Activated CD4-positive, alpha-beta T cell treated with anti-CD3 and anti-CD28 coated beads, Interleukin-2, amount 50 U/mL, for 24 hours (primary cell): ENCODE data around the gene CSTB.
A peak's percentile ranks its signal among the peaks of the same experiment; 100 is the strongest.

ENCODE experiments used
- DNase-seq, 2 donors: peaks; one replicate each; pipeline ENCODE4 v3.0.0-alpha.2; 2020; ENCODE audit warnings: low read depth in 1 of 2, low spot score in 1 of 2

The CSTB gene

DNA sequence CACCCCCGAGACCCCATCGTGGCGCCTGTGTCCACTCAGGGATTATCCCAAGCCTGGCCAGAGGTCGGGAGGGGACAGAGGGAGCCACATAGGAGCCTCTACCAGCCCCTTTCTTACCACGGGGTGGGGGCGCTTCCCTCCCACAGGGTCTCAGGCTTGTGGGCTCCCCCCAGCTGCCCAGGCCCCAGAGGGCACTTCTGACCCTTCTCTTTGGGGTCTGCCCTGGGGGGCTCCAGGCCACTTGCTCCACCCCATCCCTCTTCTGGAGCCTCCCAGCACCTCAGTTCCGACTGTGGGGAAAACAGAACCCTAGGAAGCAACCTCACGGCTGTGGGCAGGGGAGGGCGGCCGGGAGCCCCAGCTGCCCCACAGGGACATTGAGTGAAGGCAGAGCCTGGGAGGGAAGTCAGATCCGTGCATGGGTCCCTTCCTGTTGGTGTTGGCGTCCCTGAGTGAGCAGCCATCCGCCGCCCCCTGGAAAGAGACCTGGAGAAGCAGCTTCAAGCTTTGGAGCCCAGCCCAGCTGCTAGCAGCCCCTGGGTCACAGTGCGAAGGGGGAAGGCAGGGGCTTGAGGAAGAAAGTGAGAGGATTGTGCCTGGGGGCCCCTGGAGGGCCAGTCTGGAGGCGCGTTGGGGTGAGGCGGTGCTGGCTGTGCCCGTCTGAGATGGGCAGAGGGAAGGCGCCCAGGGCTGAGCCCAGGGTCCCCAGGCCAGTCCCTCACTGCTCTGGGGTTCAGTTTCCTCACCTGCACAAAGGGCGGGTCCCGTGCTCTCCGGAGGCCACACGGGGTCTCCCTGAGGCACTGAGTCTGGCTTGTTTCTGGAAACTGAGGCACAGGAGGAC, 35.4 kb upstream of the CSTB start:
- no peak for DNase-seq

DNA sequence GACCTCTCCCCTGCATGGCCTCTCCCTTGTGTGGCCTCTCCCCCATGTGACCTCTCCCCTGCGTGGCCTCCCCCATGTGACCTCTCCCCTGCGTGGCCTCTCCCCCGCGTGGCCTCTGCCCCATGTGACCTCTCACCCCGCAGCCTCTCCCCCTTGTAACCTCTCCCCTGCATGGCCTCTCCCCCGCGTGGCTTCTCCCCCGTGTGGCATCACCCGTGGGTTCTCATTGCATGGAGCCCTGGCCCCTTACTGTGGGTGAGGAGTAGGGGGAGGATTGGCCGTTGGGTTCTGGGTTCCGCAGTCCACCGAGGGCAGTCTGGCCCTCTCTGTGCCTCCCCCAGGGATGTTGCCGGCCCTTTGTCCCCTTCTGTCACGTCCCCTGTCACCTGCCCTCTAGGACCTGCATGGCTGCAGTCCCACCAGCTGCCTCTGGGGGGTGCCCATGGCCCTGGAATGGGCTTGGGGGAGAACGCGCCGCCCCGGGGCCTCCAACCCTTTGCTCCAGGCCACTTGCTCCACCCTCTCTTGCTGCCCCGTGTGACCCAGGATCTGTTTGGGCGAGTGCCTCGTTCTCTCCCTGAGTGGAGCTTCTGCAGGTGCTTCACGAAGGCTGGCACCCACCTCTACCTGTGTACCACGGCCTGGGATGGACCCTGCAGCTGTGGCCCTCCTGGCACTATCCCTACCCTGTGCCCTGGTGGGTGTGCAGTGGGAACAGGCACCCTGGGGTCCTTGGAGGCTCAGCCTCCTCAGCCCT, 34.6 kb upstream of the CSTB start:
- peak; percentile 87 to 88 for DNase-seq

DNA sequence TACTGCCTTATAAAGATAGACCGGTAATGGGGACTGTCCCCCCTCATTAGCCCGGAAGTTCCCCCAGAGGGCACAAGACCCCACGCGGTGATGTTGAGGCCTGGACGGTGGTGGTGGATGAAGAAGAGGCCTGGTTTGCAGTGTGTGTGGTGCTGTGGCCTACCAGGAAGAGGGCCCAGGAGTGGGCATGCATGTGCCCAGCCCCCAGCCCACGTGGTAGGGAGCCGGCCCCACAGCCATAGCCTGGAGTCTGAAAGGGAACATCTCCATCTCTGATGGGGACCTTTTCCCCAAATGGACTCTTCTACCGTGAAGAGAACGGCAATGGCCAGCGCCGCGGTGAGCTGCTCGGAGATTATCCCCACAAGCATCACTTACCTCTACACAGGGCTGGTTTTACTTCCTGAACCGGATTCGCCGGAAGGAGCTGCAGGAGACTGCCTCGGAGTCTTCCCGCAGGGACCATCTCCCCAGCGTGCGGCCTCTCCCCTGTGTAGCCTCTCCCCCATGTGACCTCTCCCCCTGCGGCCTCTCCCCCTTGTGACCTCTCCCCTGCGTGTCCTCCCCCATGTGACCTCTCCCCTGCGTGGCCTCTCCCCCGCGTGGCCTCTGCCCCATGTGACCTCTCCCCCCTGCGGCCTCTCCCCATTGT, 33.9 kb upstream of the CSTB start:
- no peak for DNase-seq

DNA sequence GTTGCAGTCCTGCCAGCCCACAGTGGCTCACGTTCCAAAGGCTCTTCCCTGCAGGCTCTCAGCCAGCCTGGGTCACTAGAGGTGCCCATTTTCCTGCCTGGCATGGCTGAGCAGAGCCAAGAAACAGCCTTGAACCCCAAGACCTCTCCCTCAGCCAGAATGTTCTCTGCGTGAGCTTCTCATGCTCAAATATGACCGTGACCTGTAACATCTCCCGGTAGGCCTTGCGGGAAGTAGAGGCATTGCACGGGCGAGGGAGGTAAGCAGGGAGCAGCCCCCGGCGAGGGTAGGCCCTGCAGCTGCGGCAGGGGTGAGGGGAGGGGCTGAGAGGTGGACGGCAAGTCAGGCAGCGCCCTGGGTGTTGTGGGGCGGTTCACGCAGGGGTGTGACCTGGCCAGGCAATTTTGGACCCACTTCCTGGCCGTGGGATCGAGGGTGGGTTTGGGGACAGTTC, 33.3 kb upstream of the CSTB start:
- DNase-seq, result no peak

DNA sequence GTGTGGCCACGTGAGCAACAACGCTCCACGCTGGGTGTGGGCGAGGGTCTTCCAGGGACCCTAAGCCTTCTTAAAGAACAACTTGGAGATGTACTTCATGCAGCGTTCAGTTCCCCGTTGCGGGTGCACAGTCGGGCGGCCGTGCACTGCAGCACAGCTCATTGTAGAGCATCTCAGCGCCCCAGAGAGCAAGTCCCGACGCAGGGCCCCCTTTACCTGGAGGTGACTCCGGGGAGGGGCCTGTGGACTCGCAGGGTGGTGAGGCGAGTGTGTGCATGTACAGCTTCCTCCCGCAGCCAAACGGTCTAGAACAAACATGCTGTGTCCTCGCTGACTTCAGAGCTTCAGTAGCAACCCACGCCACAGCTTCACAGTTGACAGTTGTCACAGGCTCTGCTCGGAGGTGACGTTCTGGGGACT, 32.7 kb upstream of the CSTB start:
- no peak for DNase-seq

DNA sequence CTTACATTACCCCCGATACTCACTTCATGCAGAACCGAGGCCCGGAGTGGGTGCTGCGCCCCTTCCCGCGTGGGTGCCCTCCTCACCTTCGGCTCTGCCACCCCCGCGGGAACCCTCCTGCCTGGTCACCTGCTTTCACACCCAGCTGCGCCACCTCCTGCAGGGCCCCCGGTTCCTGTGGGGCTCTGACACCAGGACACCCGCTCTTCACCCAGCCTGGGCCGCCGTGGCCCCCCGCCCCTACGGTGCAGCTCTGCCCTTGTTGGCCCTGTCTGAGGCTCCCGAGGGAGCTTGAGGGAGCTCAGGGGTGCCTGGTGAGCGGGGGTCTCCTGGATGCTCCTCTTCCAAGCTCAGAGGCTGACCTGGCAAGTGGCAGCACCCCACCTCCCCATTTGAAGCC, 32.3 kb upstream of the CSTB start:
- DNase-seq, result no peak

DNA sequence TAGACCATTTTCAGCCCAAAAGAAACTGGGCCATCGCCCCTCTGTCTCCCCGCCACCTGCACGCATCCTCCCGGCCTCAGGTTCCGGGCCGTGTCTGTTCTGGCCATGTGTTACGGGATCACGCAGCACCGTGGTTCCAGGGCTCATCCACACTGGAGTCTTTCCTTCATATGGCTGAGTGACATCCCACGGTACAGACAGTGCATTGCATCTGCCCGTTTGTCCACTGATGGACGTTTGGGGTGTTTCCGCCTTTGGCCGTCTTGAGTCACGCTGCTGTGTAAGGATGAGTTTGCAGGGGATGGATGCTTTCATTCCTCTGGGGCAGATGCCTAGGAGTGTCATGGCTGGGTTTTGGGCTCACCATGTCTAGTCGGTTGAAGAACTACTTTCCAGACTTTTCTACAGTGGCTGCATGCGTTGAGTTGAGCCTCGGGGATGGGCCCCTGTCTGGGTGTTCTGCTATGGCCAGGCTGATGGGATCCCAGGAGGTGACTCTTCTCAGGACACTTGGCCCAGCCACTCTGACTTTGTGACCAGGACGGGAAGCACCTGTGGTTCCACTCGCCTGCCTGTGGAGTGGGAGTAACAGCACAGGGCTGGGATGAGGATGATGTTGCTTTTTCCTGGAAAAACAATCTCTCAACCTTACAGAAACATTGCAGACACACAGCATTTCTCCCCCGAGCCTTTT, 30.1 kb upstream of the CSTB start:
- no peak for DNase-seq

DNA sequence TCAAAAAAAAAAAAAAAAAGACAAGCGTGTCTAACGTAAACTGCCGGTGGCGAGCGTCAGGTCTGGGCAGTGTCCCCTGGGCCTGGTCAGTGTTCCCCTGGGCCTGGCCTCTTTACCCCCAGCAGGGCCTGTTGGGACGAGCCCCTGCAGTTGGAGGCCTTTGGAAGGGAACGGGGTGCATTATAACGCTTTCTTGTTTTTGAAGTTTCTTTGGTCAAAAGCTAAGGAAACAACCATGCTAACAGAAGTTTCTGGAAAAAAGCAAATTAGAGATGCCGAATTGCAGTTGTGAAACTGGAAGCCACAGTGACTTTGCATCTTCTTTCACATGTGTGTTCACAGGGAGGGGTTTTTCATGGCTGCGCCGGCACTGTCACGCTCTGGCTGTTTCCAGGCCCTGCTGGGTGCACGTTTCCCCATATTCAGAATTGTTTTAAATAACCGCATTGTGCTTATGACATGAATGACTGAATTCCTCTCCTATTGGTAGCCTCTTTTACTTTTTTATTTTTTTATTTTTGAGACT, 29.2 kb upstream of the CSTB start:
- DNase-seq, result no peak

DNA sequence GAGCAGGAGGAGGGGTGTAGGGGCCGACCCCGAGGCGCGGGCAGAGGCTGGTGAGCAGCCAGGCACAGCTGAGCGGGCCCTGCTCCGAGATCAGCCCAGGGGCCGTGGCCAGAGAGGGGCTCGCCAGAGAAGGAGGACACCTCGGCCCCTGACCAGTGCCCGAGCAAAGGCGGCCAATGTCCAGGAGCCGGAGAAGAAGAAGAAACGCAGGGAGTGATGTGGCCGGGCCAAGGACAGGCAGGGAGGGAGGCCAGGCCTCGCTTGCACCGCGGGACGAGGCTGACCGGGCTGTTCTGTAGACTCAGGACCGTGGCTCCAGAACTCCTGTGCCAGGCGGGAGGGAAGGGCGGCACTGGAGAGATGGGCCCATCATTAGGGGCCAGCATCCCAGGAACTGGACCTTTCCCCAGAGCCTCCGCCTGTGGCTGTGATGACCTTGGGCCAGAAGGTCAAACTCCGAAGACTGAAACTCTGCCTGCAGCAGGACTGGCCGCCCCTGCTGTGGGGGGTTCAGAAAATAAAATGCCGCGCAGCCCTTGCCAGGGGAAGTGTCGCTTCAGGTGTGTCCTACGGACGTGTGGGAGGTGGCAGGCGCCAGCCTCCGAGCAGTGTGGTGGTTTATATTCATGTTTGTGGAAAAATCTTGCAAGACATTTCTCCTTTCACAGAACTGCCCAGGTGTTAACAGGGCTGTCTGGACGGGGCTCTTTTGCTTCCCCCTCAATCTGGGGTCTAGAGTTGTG, 27.6 kb upstream of the CSTB start:
- DNase-seq, result no peak

DNA sequence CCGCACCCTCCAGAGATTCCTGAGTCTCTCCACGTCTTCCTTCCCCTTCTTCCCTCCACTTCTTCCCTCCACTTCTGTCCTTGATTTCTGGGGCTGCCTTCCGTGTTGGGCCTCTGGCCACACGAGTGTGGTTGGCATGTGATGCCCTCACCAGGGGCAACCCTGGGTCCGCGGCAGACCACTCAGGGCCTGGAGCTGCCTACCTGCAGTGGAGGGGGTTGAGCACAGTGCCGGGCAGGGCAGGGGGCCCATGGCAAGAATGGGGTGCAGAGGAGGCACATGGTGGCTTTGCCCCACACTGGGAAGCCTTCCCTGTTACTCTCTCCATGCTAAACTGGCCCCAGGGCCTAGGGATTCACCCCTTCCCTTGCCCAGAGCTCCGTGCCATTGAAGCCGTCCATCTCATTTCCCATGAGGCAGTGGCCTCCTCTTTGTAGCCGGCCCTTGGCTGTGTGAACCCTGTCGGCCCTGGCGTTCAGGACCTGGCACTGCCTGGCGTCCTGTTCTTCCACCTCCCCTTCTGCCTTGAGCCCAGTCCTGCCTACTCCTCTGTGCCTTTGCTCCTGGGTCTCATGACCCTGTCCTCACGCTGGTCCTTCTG, 26.7 kb upstream of the CSTB start:
- no peak for DNase-seq

DNA sequence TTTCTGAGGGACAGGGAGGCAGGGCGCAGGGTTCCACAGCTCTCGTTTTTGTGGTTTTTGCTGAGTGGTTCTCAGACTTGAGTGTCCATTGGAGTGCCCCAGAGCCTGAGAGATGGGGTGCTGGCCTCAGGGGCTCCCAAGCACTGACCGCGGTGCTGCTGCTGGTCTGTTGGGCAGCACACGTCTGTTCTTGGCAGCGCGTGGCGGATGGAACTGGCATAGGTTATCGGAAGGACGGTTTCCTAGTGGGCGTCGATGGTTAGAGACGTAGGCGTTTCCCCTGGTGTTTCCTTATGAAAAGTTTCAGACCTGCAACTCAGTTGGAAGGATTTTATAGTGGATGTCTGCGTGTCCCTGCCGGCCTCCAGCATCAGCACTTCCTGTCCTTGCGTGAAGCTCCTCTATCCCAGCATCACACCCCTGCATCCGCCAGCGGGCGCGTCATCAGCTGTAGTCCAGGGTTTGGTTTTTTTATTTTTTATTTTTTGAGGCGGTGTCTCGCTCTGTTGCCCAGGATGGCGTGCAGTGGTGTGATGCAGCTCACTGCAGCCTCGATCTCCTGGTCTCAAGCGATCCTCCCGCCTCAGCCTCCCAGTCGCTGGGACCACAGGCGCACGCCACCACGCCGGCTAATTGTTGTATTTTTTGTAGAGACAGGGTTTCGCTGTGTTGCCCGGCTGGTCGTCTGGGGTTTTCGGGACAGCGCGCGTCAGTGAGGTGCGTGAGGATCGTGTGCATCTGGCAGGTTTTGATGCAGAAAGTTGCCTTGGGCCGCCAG, 25.1 kb upstream of the CSTB start:
- no peak for DNase-seq

DNA sequence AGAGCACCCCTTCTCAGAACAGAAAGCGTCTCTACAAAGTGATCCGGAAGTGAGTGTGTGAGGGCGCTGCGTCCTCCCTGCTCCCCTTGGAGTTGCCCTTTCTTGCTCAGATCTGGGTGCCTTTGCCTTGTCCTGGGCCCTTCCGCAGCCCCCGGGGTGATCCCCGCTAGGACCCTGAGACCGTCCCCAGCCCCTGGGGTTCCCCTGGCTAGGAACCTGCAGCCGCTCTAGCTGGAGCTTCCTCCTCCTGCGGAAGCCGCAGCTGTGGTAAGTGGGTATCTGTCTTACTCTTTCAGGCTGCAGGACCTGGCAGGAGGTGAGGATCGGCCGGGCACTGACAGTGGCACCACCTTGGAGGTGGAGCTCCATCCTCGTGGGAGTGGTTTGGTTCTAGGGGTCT, 24.5 kb upstream of the CSTB start:
- DNase-seq, result no peak

DNA sequence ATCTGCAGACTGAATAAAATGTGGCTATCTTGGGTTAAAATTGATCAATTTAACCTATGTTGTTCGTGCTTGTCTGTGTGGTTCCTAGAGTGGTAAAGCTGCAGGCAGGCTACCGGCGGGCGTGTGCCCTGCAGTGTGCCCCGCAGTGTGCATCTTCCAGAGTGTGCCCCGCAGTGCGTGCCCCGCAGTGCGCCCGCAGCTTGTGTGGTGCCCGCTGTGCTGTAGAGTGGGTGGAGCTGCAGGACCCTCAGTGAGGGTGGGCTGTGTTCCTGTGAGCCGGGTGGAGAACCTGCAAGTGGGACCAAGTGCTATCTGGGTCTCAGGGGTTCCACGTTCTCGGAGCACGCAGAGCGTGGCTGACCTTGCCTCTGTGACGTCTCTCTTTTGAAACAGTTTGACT, 24.0 kb upstream of the CSTB start:
- no peak for DNase-seq

DNA sequence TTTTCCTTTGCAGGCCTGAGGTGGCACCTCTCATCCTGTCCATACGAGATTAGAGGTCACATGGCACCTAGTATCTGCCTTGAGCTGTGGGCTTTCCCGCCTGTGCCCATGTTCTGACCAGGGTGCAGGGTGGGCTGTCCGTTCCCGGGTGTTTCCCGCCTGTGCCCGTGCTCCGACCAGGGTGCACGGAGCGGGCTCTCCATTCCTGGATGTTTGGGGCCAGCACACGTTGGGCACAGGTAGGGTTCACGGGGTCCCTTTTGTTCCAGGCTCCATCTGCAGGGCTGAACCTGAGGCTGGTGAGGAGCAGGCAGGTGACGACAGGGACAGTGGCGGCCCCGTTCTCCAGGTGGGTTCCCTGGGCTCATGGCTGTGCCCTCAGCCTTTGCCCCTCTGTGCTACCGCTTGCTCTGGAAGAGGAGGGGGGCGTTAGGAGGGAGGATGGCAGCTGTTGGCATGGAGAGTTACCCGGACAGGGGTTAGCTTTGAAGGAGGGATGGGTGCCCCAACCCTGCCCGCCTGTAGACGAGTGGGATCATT, 23.3 kb upstream of the CSTB start:
- no peak for DNase-seq

DNA sequence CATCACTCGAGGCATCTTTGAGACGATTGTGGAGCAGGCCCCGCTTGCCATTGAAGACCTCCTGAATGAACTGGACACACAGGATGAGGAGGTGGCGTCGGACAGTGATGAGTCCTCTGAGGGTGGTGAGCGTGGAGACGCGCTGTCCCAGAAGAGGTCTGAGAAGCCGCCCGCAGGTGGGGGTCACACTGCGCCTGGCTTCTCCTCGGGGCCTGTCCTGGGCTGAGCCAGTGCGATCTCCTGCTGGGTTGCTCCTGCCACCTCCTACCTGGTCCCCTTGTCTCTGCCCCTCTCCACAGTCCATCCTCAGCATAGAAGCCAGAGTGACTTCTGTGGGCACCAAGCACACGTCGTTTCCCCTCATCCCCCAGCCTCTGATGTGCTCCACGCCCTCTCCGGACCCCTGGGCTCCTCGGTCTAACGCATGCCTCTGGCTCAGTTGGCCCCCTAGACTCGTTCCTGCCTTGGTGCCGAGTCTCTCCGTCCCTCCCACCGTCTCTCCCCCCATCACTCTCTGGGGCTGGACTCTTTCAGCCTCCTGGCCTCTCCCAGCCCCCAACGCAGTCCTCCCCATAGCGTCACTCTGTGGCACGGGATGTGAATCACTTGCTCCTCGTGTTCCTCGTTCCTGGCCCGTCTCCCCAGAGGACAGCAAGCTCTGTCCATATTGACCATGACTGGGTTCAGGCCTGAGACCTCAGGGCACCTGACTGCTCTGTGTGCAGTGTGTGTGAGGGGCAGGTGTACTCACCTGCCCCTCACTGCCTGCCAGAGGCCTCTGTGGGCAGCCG, 22.0 kb upstream of the CSTB start:
- no peak for DNase-seq

DNA sequence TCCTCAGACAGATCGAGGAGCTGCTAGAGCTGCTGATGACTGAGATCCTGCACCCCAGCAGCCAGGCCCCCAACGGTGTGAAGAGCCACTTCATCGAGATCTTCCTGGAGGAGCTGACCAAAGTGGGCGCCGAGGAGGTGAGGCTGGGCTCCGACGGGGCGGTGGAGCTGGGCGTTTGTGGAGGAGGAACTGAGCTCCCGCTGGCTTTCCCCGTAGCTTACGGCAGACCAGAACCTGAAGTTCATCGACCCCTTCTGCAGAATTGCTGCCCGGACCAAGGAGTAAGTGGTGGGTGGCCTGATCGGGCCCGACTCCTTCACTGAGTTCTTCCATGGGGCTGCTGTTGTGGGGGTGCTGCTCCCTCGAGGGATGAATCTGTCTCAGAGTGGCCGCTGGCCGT, 21.3 kb upstream of the CSTB start:
- DNase-seq, result no peak

DNA sequence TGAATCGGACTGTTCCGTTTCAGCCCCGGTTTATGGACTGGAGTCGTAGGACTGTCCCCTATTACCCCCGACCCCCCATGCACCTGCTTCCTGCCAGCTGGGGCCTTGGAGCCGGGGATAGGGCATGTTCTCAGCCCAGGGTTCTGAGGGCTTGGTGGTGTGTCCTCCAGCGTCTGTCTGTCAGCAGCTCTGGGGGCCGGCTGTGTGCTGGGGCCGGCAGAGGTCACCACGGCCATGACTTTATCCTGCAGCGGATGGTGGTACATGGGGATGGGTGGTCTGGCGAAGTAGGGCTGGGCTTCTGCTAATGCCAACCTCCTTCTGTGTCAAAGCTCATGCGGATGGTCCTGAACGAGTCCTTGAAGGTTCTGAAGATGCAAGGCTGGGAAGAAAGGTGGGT, 18.7 kb upstream of the CSTB start:
- no peak for DNase-seq

DNA sequence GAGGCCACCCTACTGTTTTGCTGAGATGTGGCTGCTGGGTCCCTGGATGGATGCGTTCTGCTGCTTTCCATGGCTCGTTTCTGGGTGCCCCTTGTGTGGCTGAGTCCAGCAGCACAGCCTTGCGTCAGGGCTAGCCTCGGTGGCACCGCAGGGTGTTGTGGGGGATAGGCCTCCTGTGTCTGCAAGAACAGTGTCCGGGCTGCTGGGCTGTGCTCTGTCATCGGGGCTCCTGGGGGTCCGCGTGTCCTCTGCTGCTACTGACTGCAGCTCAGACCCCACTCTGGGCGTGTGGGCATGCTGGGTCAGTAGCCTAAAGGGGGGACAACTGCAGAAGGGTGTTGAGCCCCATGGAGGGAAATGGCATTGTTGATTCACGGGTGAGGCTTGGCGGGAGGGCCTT, 18.2 kb upstream of the CSTB start:
- no peak for DNase-seq
